Stimulated activated CD4-positive, alpha-beta T cell treated with anti-CD3 and anti-CD28 coated beads, Interleukin-1b, Interleukin-23, amount 100 ng/mL, for 24 hours (primary cell): Measurements from ENCODE around the gene CLDN24.

Source experiments
- DNase-seq, 4 experiments: peaks; one replicate each; pipeline ENCODE4 v3.0.0-alpha.2; 2020; ENCODE audit warnings: low read depth in 4 of 4, low spot score in 1 of 4

The CLDN24 gene

GRCh38 chr4:183285886-183286285, 36.3 kb downstream of the CLDN24 start:
- no peak for DNase-seq

GRCh38 chr4:183284965-183285364, 37.3 kb downstream of the CLDN24 start:
- no peak for DNase-seq

- no peak for DNase-seq
These were observed 37.9 kb downstream of the CLDN24 start for GRCh38 chr4:183284258-183284785.

- DNase-seq, result no peak
These were observed 46.1 kb downstream of the CLDN24 start for GRCh38 chr4:183276106-183276505.

GRCh38 chr4:183272384-183272783, 49.8 kb downstream of the CLDN24 start:
- DNase-seq, result no peak
